Cardiac muscle cell (in vitro differentiated cells and primary cell): ENCODE measurements around the gene LGALS4. TPM values are rescaled to one million over a fixed set of nuclear protein-coding genes. Genes with fewer than 3 reads are reported as not detected.
"Not testable (repeated sequence)": the region's sequence is repeated elsewhere in the genome, so short reads cannot be mapped to it uniquely, and the experiment has no call there.

Source experiments
- DNase-seq, 2 donors: peaks; one replicate each; pipeline versions ENCODE4 v3.0.0 to v3.0.0-alpha.2; 2010 to 2017; ENCODE audit warnings: low read depth in 1 of 2, low spot score in 1 of 2
- H3K27ac ChIP-seq: fragments of 200-600 bp; sonication (generic); 2 replicates; pipeline ENCODE4 v1.5.1; 2016
- H3K27me3 ChIP-seq: fragments of 200-600 bp; sonication (generic); 2 replicates; pipeline ENCODE4 v1.6.0; 2016; ENCODE audit warnings: control low read depth
- H3K36me3 ChIP-seq: fragments of 200-600 bp; sonication (generic); 2 replicates; pipeline ENCODE4 v1.5.1; 2016; ENCODE audit warnings: control low read depth
- H3K4me1 ChIP-seq: fragments of 200-600 bp; sonication (generic); 2 replicates; pipeline ENCODE4 v1.8.1; 2017; ENCODE audit warnings: low read depth, mild to moderate bottlenecking, mixed run types
- H3K4me3 ChIP-seq: fragments of 200-600 bp; sonication (generic); 2 replicates; pipeline ENCODE4 v1.5.1; 2016; ENCODE audit warnings: mild to moderate bottlenecking
- H3K9me3 ChIP-seq: fragments of 200-600 bp; sonication (generic); 2 replicates; pipeline ENCODE4 v1.5.1; 2017; ENCODE audit warnings: low read depth, mild to moderate bottlenecking, control low read depth
- polyA plus RNA-seq: library from polyadenylated mRNA; unstranded; fragments of >200 nt; fragmentation: Nextera tagmentation; extraction: Ambion mirVana; gene quantifications from 2 replicates; pipeline ENCODE4 v1.2.1, GENCODE V29; 2016
- total RNA-seq: library from RNA; depleted of rRNA; stranded (reverse); fragments of >200 nt; gene quantifications from 2 replicates; pipeline ENCODE4 v1.2.3, GENCODE V29; 2016
- TF ChIP-seq, protein P1 (sequence below): IDR thresholded peaks from 2 replicates; pipeline ENCODE4 v1.5.1; 2012; ENCODE audit warnings: low read depth, mild to moderate bottlenecking, low read length

LGALS4 gene
- total and polyA plus RNA-seq, 2 experiments from 2014 or later: 0.50 to 1.0 TPM

DNA sequence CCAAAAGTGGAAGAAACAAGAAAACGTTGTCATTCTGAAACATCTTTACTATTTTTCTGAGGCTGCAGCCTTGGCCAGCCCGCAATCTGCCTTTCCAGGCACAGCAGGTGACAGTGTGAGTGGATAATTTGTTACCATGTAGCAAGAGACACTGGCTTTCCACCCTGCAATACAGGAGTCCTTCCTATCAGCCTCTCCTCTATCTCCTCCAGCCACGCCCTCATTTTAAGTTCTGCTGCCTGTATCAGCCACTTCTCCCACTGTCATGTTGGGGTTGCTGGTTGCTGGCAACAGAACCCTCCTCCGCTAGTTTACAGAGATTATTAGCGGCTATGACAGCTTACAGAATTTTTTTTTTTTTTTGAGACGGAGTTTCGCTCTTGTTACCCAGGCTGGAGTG is 31.7 kb downstream of the LGALS4 start:
- TF ChIP-seq, protein P1, sequence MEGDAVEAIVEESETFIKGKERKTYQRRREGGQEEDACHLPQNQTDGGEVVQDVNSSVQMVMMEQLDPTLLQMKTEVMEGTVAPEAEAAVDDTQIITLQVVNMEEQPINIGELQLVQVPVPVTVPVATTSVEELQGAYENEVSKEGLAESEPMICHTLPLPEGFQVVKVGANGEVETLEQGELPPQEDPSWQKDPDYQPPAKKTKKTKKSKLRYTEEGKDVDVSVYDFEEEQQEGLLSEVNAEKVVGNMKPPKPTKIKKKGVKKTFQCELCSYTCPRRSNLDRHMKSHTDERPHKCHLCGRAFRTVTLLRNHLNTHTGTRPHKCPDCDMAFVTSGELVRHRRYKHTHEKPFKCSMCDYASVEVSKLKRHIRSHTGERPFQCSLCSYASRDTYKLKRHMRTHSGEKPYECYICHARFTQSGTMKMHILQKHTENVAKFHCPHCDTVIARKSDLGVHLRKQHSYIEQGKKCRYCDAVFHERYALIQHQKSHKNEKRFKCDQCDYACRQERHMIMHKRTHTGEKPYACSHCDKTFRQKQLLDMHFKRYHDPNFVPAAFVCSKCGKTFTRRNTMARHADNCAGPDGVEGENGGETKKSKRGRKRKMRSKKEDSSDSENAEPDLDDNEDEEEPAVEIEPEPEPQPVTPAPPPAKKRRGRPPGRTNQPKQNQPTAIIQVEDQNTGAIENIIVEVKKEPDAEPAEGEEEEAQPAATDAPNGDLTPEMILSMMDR: no peak
- no peaks in the 10 kb centered on the region for H3K27me3 ChIP-seq
- H3K4me1 ChIP-seq: peaks cover 5% of the 10 kb centered on the region
- DNase-seq: peak in 1 of 2 donors; percentile 12
- H3K27ac ChIP-seq: no peak overlapping the region
- no peak overlapping the region for H3K4me3 ChIP-seq
- no peaks in the 10 kb centered on the region for H3K9me3 ChIP-seq
- H3K36me3 ChIP-seq: no peaks in the 10 kb centered on the region

DNA sequence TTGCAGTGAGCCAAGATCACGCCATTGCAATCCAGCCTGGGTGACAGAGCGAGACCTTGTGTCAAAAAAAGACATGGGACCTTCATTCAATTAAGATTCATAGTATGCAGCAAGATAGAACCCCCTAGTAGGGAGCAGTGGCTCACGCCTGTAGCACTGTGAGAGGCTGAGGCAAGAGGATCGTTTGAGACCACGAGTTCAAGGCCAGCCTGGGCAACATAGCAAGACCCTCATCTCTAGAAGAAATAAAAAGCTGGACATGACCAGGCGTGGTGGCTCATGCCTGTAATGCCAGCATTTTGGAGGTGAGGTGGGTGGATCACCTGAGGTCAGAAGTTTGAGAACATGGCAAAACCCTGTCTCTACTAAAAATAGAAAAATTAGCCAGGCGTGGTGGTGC is 32.3 kb downstream of the LGALS4 start:
- H3K4me3 ChIP-seq: no peak overlapping the region
- TF ChIP-seq, protein P1: no peak
- no peaks in the 10 kb centered on the region for H3K27me3 ChIP-seq
- H3K36me3 ChIP-seq: no peaks in the 10 kb centered on the region
- no peak overlapping the region for H3K27ac ChIP-seq
- peaks cover 5% of the 10 kb centered on the region for H3K4me1 ChIP-seq
- H3K9me3 ChIP-seq: no peaks in the 10 kb centered on the region
- DNase-seq: no peak

DNA sequence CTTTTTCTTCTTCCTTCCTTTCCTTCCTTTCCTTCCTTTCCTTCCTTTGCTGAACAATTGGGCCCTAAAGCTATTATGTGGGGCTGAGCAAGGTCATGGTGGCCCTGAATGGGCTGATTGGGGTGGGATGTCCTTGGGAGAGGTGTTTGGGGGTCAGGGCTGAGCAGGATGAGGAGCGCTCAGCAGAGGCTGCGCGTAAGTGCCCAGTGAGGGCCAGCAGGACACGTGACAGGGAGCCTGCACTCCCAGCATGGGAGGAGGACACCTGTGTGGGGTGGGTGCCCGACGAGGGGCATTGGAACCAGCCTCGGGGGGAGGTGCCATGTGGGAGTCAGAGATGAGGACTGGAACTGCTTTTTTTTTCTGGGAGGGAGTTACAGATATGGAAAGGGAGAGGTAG is 34.0 kb downstream of the LGALS4 start:
- Histone ChIP-seq H3K27me3 (no peaks in the 10 kb centered on the region), H3K4me3 (no peak overlapping the region), H3K4me1 (peaks cover 5% of the 10 kb centered on the region), H3K27ac (no peak overlapping the region), H3K36me3 (no peaks in the 10 kb centered on the region), H3K9me3 (no peaks in the 10 kb centered on the region)
- DNase-seq: no peak
- TF ChIP-seq, protein P1: no peak

DNA sequence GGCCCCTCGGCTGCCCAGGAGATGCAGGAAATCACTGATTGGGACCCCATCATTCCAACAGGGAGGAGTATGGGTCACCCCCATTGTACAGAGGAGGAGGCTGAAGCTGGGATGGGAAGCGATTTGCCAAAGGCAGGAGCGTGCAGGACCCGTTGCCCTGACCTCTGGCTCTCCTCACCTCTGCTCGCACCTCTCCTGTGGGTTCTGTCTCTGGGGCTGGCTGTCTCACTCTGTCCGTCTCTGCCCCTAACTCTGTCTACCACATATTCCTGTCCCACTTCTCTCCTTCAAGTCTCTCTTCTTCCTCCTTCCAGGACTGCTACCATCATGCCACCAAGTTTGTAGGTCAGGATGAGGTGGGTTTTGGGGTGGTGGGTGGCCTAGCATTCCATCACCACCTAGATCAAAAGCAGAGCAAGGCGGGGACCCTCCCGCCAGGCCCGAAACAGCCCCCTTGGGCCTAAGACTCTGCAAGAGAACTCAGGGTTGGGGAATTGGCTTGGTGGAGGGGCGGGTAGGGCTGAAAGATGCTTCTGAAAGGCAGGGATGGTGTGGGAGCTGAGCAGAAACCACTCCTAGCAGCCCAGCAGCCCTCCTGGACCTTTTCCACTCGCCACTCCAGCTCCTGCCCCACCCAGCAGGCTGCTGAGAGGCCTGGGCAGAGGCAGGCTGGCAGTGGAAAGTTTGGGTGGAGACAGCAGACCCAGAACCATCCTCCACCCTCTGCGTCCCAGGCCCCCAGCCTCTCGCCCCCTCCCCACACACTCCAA is 38.4 kb downstream of the LGALS4 start:
- no peaks in the 10 kb centered on the region for H3K4me1 ChIP-seq

DNA sequence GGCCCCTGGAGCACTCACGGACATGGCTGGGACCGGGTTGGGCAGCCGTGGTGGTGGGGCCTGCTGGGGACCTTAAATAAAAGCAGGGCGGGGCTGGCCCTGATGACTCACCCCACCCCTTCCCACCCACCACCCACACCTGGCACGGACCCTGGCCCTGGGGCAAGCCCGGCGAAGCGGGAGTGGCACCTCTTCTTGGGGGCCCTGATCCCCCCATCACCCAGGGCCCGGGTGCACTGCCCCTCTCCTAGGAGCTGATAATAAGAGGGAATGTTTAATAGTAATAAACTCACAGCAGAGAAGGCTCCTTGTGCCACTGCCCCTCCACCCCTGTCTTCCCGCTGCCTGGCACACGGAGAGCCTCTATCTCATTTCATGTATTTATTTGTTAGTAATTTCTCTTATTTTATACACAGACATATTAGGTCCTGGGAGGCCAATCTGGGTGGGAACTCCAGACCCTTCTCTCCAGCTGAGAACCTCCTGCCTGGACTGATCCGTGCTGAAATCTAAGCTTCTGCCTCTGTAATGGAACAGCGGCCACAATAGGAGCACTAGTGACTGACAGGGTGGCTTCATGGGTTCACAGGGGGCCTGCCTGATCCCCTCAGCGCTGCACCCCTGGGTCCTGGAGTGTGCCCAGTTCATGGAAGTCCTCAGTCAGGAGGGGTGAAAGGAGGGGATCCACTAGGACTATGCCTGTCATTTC is 39.1 kb downstream of the LGALS4 start, which contains the start of gene LGALS7:
Gene LGALS7 (minus strand): TSS at position 49 of the 709 bp plus-strand sequence. CDS start 25 bp downstream, at position 24.
- H3K4me3 ChIP-seq: no peak within 1 kb of the TSS
- no peaks in the 10 kb centered on the region for H3K36me3 ChIP-seq
- no peaks in the 10 kb centered on the region for H3K9me3 ChIP-seq
- no peaks in the 10 kb centered on the region for H3K27me3 ChIP-seq
- no peak for DNase-seq
- TF ChIP-seq, protein P1: no peak
- no peaks in the 10 kb centered on the region for H3K4me1 ChIP-seq
- no peak within 1 kb of the TSS for H3K27ac ChIP-seq

More for the DNA sequence above, 38.4 kb downstream of the LGALS4 start:
- H3K4me3 ChIP-seq: no peak overlapping the region
- TF ChIP-seq, protein P1: no peak
- H3K27ac ChIP-seq: no peak overlapping the region
- H3K36me3 ChIP-seq: no peaks in the 10 kb centered on the region
- no peaks in the 10 kb centered on the region for H3K27me3 ChIP-seq
- DNase-seq: no peak
- H3K9me3 ChIP-seq: no peaks in the 10 kb centered on the region

DNA sequence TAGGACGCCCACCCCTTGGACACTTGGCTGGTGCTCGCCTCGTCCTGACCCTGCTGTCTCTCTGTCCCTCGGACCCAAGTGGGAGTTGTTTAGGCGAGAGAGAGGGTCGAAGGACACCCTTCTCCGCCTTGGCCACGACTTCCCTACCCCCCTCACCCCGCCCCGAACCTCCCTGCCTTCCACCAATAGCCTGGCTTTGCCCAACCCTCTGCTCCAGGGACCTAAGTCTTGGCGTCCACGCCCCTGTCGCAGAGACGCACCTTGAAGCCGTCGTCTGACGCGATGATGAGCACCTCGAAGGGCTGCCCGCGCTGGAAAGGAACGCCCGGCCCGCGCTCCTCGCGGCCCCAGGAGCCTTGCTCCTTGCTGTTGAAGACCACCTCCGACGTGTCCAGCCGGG is 41.2 kb downstream of the LGALS4 start:
- not testable (repeated sequence) for DNase-seq, H3K27me3 ChIP-seq, H3K9me3 ChIP-seq, H3K27ac ChIP-seq, H3K4me3 ChIP-seq, H3K36me3 ChIP-seq, H3K4me1 ChIP-seq

DNA sequence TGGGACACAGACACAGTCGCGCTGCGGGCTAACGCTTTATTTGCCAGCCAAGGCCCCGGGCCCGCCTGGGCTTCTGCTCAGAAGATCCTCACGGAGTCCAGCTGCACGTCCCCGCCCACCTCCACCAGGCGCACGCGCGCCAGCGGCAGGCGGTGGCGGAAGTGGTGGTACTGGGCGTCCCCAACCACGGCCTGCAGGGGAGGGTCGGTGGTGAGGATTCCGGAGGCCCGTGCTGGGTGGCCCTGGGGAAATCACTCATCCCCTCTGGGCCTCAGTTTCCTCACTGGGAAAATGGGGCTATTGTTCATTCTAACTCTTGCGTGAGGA is 41.8 kb downstream of the LGALS4 start:
- H3K9me3 ChIP-seq, H3K4me1 ChIP-seq, H3K36me3 ChIP-seq: not testable (repeated sequence)

DNA sequence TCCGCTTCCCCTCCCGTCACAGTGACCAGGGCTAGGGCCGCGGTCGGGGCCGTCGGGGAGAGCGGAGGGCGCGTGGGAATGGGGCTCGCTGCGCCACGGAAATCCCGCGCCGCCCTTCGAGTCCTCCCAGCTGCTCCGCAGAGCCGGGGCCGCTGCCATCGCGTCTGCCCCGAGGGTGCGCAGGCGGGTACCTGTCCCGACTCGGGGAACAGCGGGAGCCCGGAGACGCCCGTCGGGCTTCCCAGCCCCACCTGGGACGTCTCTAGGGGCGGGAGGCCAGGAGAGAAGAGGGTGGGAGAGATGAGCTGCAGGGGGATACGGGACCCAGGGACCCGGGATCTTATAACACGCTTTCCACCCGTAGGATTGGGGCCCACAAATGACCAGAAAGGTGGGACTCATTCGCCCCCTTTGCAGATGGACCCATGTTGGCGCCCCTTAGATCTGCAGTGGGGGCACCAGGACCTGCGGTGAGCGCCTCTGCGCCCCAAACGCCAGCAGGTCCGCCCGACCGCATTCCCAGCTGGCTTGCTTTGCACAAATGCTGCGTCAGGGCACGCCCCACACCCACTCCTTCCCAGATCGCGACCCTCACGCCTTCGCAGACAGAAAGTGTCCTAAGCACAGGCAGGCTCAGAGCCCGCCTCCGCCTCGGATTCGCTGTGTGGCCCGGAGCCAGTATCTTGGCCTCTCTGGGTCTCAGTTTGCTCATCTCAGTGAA is 42.4 kb downstream of the LGALS4 start:
- H3K4me3 ChIP-seq, H3K27me3 ChIP-seq, H3K36me3 ChIP-seq, H3K27ac ChIP-seq, H3K9me3 ChIP-seq, H3K4me1 ChIP-seq, DNase-seq: not testable (repeated sequence)

More for the DNA sequence above, 41.8 kb downstream of the LGALS4 start:
- not testable (repeated sequence) for H3K4me3 ChIP-seq, DNase-seq, H3K27ac ChIP-seq, H3K27me3 ChIP-seq
